WTC11 (cell line): Measurements from ENCODE around the gene MPST. TPM values are rescaled to one million over a fixed set of nuclear protein-coding genes. Genes with fewer than 3 reads are reported as not detected.

Source experiments
- ATAC-seq: fragments of 200-7000 bp; cut with Tn5 transposase; 2 replicates; pipeline ENCODE4 v1.10.0; 2021; ENCODE audit warnings: mild to moderate bottlenecking, moderate library complexity
- CTCF ChIA-PET: fragments of 300-600 bp; sonication (Branson Sonifier 250); formaldehyde crosslinking; loops from one replicate; lab custom pipeline; 2021; ENCODE audit warnings: antibody characterized with exemption; lab: Charles Lee
- POLR2A ChIA-PET: fragments of 350-600 bp; sonication (Branson Sonifier 250); formaldehyde crosslinking; loops from one replicate; lab custom pipeline; 2021; ENCODE audit warnings: antibody characterized with exemption; lab: Charles Lee
- DNase-seq: peaks from one replicate; pipeline ENCODE4 v3.0.0; 2021; ENCODE audit warnings: low spot score
- H3K27ac Mint-ChIP-seq: 2 replicates; pipeline ENCODE4 v1.8.0; 2021; ENCODE audit warnings: mixed read lengths
- H3K27me3 Mint-ChIP-seq: 2 replicates; pipeline ENCODE4 v1.8.0; 2021; ENCODE audit warnings: low read depth, mild to moderate bottlenecking, moderate library complexity, mixed read lengths
- H3K36me3 Mint-ChIP-seq: 2 replicates; pipeline ENCODE4 v1.8.0; 2021; ENCODE audit warnings: mixed read lengths
- H3K4me1 Mint-ChIP-seq: 2 replicates; pipeline ENCODE4 v1.8.0; 2022; ENCODE audit warnings: mixed read lengths
- H3K4me3 Mint-ChIP-seq: 2 replicates; pipeline ENCODE4 v1.8.0; 2021; ENCODE audit warnings: mild to moderate bottlenecking, moderate library complexity, mixed read lengths
- H3K9me3 Mint-ChIP-seq: 2 replicates; pipeline ENCODE4 v1.8.0; 2021; ENCODE audit warnings: mixed read lengths
- AFF4 ChIP-seq: sonication (generic); formaldehyde crosslinking; IDR thresholded peaks from 2 replicates; pipeline ENCODE4 v1.8.1; 2023; ENCODE audit warnings: mild to moderate bottlenecking, missing genetic modification reagents, borderline replicate concordance
- AR ChIP-seq: fragments of 250-450 bp; sonication (Bioruptor Pico); IDR thresholded peaks from 2 replicates; pipeline ENCODE4 v1.9.0; 2021; ENCODE audit warnings: mild to moderate bottlenecking
- HMGXB4 ChIP-seq: sonication (generic); formaldehyde crosslinking; IDR thresholded peaks from 2 replicates; pipeline ENCODE4 v1.8.1; 2023; ENCODE audit warnings: mild to moderate bottlenecking, moderate library complexity, missing genetic modification reagents
- IRF1 ChIP-seq: sonication (generic); formaldehyde crosslinking; IDR thresholded peaks from 2 replicates; pipeline ENCODE4 v1.8.0; 2023; ENCODE audit warnings: missing genetic modification reagents
- MAX ChIP-seq: sonication (generic); formaldehyde crosslinking; IDR thresholded peaks from 2 replicates; pipeline ENCODE4 v1.8.0; 2022; ENCODE audit warnings: mild to moderate bottlenecking, missing genetic modification reagents
- NFE2L1 ChIP-seq: sonication (generic); formaldehyde crosslinking; IDR thresholded peaks from 2 replicates; pipeline ENCODE4 v1.8.1; 2023; ENCODE audit warnings: missing genetic modification reagents
- NFYB ChIP-seq: sonication (generic); formaldehyde crosslinking; conservative IDR thresholded peaks from 2 replicates; pipeline ENCODE4 v1.8.0; 2022; ENCODE audit warnings: low read depth, missing genetic modification reagents
- RORB ChIP-seq: fragments of 250-450 bp; sonication (Bioruptor Pico); IDR thresholded peaks from 2 replicates; pipeline ENCODE4 v1.9.0; 2021; ENCODE audit warnings: mild to moderate bottlenecking
- SMAD4 ChIP-seq: sonication (generic); formaldehyde crosslinking; IDR thresholded peaks from 2 replicates; pipeline ENCODE4 v1.8.0; 2022; ENCODE audit warnings: mild to moderate bottlenecking, missing genetic modification reagents
- TEAD1 ChIP-seq: sonication (generic); formaldehyde crosslinking; IDR thresholded peaks from 2 replicates; pipeline ENCODE4 v1.8.0; 2022; ENCODE audit warnings: mild to moderate bottlenecking, missing genetic modification reagents
- TP53 ChIP-seq: sonication (generic); formaldehyde crosslinking; IDR thresholded peaks from 2 replicates; pipeline ENCODE4 v1.8.1; 2023; ENCODE audit warnings: mild to moderate bottlenecking, missing genetic modification reagents
- USF2 ChIP-seq: sonication (generic); formaldehyde crosslinking; IDR thresholded peaks from 2 replicates; pipeline ENCODE4 v1.8.1; 2023; ENCODE audit warnings: mild to moderate bottlenecking, missing genetic modification reagents, moderate library complexity
- ZBTB43 ChIP-seq: sonication (generic); formaldehyde crosslinking; IDR thresholded peaks from 2 replicates; pipeline ENCODE4 v1.8.1; 2023; ENCODE audit warnings: mild to moderate bottlenecking, missing genetic modification reagents
- ZNF219 ChIP-seq: sonication (generic); formaldehyde crosslinking; IDR thresholded peaks from 2 replicates; pipeline ENCODE4 v1.8.0; 2023; ENCODE audit warnings: missing genetic modification reagents, mild to moderate bottlenecking, borderline replicate concordance
- ZNF263 ChIP-seq: sonication (generic); formaldehyde crosslinking; IDR thresholded peaks from 2 replicates; pipeline ENCODE4 v1.8.1; 2022; ENCODE audit warnings: low read depth, mild to moderate bottlenecking, moderate library complexity, missing genetic modification reagents
- ZNF281 ChIP-seq: sonication (generic); formaldehyde crosslinking; IDR thresholded peaks from 2 replicates; pipeline ENCODE4 v1.8.0; 2023; ENCODE audit warnings: mild to moderate bottlenecking, missing genetic modification reagents
- ZNF317 ChIP-seq: sonication (generic); formaldehyde crosslinking; IDR thresholded peaks from 2 replicates; pipeline ENCODE4 v1.8.1; 2023; ENCODE audit warnings: low read depth, mild to moderate bottlenecking, moderate library complexity, missing genetic modification reagents, borderline replicate concordance
- ZNF423 ChIP-seq: fragments of 250-450 bp; sonication (Bioruptor Pico); IDR thresholded peaks from 2 replicates; pipeline ENCODE4 v2.1.2; 2022; ENCODE audit warnings: mild to moderate bottlenecking, moderate library complexity
- total RNA-seq: library from RNA; stranded (reverse); gene quantifications from 3 replicates; pipeline ENCODE4 v1.2.3, GENCODE V29; 2021

Gene MPST
- total RNA-seq, 1 experiment from 2014 or later: 86.6 TPM

GRCh38 chr22:37012956-37013355, 6.6 kb upstream of the MPST start:
- TF ChIP-seq ZNF219 (no peak), IRF1 (CRISPR knock-in tag) (no peak), RORB (CRISPR knock-in tag) (no peak), HMGXB4 (no peak), TP53 (CRISPR knock-in tag) (no peak), NFE2L1 (CRISPR knock-in tag) (no peak), TEAD1 (CRISPR knock-in tag) (no peak), USF2 (no peak), ZNF263 (CRISPR knock-in tag) (no peak), AR (CRISPR knock-in tag) (no peak), SMAD4 (CRISPR knock-in tag) (no peak), AFF4 (CRISPR knock-in tag) (no peak)
- TF ChIP-seq, all 79 proteins: peak for 0
- Mint-ChIP-seq H3K9me3 (no peaks in the 10 kb centered on the region), H3K27me3 (peaks cover 15% of the 10 kb centered on the region), H3K4me3 (no peak overlapping the region), H3K27ac (no peak overlapping the region), H3K36me3 (no peaks in the 10 kb centered on the region; the same call in 1 of the 2 replicates), H3K4me1 (peaks cover 14% of the 10 kb centered on the region)
- ChIA-PET POLR2A (no interaction called here), CTCF (interaction anchor here (0.6 to 4.9 kb wide), 7 partner anchors 9 to 239 kb away, joined by 3 to 13 read pairs (median 3); partner anchors contain the start of gene KCTD17)
- ATAC-seq (no peak), DNase-seq (no peak)

- H3K36me3 Mint-ChIP-seq: no peaks in the 10 kb centered on the region; the same call in 1 of the 2 replicates
- no peak overlapping the region for H3K27ac Mint-ChIP-seq
- no peak for ATAC-seq
- peaks cover 7% of the 10 kb centered on the region for H3K27me3 Mint-ChIP-seq
- no peaks in the 10 kb centered on the region for H3K9me3 Mint-ChIP-seq
- H3K4me1 Mint-ChIP-seq: peaks cover 16% of the 10 kb centered on the region
- POLR2A ChIA-PET: no interaction called here
- DNase-seq: no peak
- no peak overlapping the region for H3K4me3 Mint-ChIP-seq
- CTCF ChIA-PET: interaction anchor here (1.4 to 4.9 kb wide), 4 partner anchors 16 to 55 kb away, joined by 4 to 13 read pairs (median 6); no protein-coding TSS in a partner anchor
- TF ChIP-seq ZNF423 (CRISPR knock-in tag): no peak
- TF ChIP-seq MAX (CRISPR knock-in tag): no peak
- TF ChIP-seq ZNF317 (CRISPR knock-in tag): no peak
- TF ChIP-seq NFYB (CRISPR knock-in tag): no peak
- no peak for TF ChIP-seq ZBTB43 (CRISPR knock-in tag)
- TF ChIP-seq ZNF281 (CRISPR knock-in tag): no peak
These were observed 5.1 kb upstream of the MPST start for GRCh38 chr22:37014415-37014806.
